Subcutaneous adipose tissue (tissue), 4 donors: Measurements from ENCODE around the gene COL6A5. TPM values are rescaled to one million over a fixed set of nuclear protein-coding genes. Genes with fewer than 3 reads are reported as not detected.

Source experiments
- CTCF ChIP-seq: fragments of 450-650 bp; IDR thresholded peaks from one replicate; pipeline ENCODE4 v1.5.1; 2016; ENCODE audit warnings: low read depth, mild to moderate bottlenecking, control low read depth, antibody characterized with exemption, moderate library complexity
- total RNA-seq, 4 donors: library from RNA; depleted of rRNA; stranded (reverse); fragments of >200 nt; gene quantifications; one replicate each; pipeline ENCODE4 v1.1.0, GENCODE V29; 2016

The COL6A5 gene
- total RNA-seq, 4 donors from 2014 or later: not detected

- no peak for TF ChIP-seq CTCF
Observed at GRCh38 chr3:130425484-130425883, 80.0 kb downstream of the COL6A5 start.

- no peak for TF ChIP-seq CTCF
Observed at GRCh38 chr3:130426206-130426605, 80.7 kb downstream of the COL6A5 start.

- TF ChIP-seq CTCF: no peak
Observed at GRCh38 chr3:130428871-130429712, 83.6 kb downstream of the COL6A5 start.

- no peak for TF ChIP-seq CTCF
Observed at GRCh38 chr3:130429713-130430023, 84.2 kb downstream of the COL6A5 start.

- TF ChIP-seq CTCF: no peak
Observed at GRCh38 chr3:130430266-130430665, 84.8 kb downstream of the COL6A5 start.

- no peak for TF ChIP-seq CTCF
Observed at GRCh38 chr3:130433306-130433705, 87.8 kb downstream of the COL6A5 start.

GRCh38 chr3:130442284-130442683, 96.8 kb downstream of the COL6A5 start:
- TF ChIP-seq CTCF: no peak
